GM13976 (cell line): ENCODE measurements around the gene POP5.
A peak's percentile ranks its signal among the peaks of the same experiment; 100 is the strongest.

Experiments
- DNase-seq: peaks from one replicate; pipeline ENCODE4 v3.0.0; 2012; ENCODE audit warnings: low spot score
- CTCF ChIP-seq: IDR thresholded peaks from 2 replicates; pipeline ENCODE4 v1.5.1; 2012; ENCODE audit warnings: borderline replicate concordance, mild to moderate bottlenecking; ENCODE audit not compliant: insufficient read depth; ENCODE audit errors: extremely low read depth, missing control alignments, control extremely low read depth
- in situ Hi-C: fragments of 300-500 bp; cut with MboI; formaldehyde crosslinking; loops from one replicate; pipeline ENCODE4 v1.12.0; 2022; ENCODE audit warnings: low sequenced_read_pairs, mixed read lengths, inconsistent platforms; ENCODE audit not compliant: unreplicated experiment

POP5 gene

GRCh38 chr12:120538281-120539156 lies 42.7 kb downstream of the POP5 start:
- DNase-seq: no peak
- in situ Hi-C loops: no loop called here
- TF ChIP-seq CTCF: no peak

- in situ Hi-C loops: no loop called here
- no peak for TF ChIP-seq CTCF
- DNase-seq: no peak
These were observed 43.4 kb downstream of the POP5 start for GRCh38 chr12:120537856-120538220.

- in situ Hi-C loops: no loop called here
- DNase-seq: no peak
- TF ChIP-seq CTCF: no peak
These were observed 45.0 kb downstream of the POP5 start for GRCh38 chr12:120536064-120536791.

- in situ Hi-C loops: no loop called here
- no peak for TF ChIP-seq CTCF
- DNase-seq: peak; percentile 69
These were observed 46.2 kb downstream of the POP5 start for GRCh38 chr12:120534703-120535655.

- no peak for TF ChIP-seq CTCF
- in situ Hi-C loops: no loop called here
- DNase-seq: peak; percentile 94
These were observed 46.9 kb downstream of the POP5 start, which contains the start of gene RNF10 for GRCh38 chr12:120534203-120534702. Gene RNF10 (plus strand): TSS chr12:120534356. CDS start chr12:120534812, 456 bp downstream.
